Measurements from ENCODE around the gene SPDL1.
"Not testable (repeated sequence)": the region's sequence is repeated elsewhere in the genome, so short reads cannot be mapped to it uniquely, and the experiment has no call there.

SPDL1 gene

DNA sequence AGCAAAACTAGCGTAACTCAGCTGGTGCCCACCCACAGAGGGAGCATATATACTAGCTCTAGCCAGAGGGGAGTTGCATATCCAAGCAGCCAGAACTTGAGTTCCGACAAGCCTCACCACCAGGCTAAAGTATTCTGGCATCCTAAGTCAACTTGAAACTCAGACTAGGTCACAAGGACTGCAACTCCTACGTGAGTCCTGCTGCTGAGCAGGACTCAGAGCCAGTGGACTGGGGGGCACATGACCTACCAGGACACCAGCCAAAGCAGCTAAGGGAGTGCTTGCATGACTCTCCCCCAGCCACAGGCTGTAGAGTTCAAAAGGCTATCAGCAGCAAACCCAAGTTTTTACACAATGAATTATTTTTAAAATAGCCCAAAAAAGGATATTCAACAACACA, 26.1 kb downstream of the SPDL1 start:
- no peak overlapping the region for H3K27ac ChIP-seq
- ChIA-PET POLR2A (ENCODE audit: low non-redundant PET) (no interaction called here), CTCF (interaction anchor here (0.7 kb wide), 1 partner anchor 176 kb away, joined by 3 read pairs; no protein-coding TSS in a partner anchor)
- TF ChIP-seq, protein P1, sequence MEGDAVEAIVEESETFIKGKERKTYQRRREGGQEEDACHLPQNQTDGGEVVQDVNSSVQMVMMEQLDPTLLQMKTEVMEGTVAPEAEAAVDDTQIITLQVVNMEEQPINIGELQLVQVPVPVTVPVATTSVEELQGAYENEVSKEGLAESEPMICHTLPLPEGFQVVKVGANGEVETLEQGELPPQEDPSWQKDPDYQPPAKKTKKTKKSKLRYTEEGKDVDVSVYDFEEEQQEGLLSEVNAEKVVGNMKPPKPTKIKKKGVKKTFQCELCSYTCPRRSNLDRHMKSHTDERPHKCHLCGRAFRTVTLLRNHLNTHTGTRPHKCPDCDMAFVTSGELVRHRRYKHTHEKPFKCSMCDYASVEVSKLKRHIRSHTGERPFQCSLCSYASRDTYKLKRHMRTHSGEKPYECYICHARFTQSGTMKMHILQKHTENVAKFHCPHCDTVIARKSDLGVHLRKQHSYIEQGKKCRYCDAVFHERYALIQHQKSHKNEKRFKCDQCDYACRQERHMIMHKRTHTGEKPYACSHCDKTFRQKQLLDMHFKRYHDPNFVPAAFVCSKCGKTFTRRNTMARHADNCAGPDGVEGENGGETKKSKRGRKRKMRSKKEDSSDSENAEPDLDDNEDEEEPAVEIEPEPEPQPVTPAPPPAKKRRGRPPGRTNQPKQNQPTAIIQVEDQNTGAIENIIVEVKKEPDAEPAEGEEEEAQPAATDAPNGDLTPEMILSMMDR (conservative IDR thresholded peaks at IDR 0.05; ENCODE audit: low read depth): no peak
- DNase-seq (ENCODE audit: low spot score): no peak

DNA sequence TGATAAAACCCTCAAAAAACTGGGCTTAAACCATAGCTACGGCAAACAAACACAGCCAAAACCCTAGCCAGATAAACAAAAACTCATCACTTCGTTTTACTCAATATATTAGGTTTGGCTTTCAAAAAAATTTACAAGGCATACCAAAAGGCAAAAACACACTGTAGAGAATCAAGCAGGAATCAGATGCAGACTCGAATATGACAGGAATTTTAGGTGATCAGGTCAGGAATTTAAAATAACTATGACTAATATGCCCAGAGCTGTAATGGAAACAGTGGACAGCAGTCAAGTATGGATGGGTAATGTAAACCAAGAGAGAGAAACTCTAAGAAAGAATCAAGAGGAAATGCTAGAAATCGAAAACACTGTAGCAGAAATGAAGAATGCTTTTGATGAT, 27.0 kb downstream of the SPDL1 start:
- POLR2A ChIA-PET (ENCODE audit: low non-redundant PET): interaction anchor here (0.7 kb wide), 1 partner anchor 330 kb away, joined by 4 read pairs; no protein-coding TSS in a partner anchor
- TF ChIP-seq, protein P1 (conservative IDR thresholded peaks at IDR 0.05; ENCODE audit: low read depth): no peak
- no peak for DNase-seq (ENCODE audit: low spot score)
- CTCF ChIA-PET: interaction anchor here (0.6 to 0.7 kb wide), 2 partner anchors 20 to 175 kb away, joined by 3 read pairs; no protein-coding TSS in a partner anchor
- no peak overlapping the region for H3K27ac ChIP-seq

DNA sequence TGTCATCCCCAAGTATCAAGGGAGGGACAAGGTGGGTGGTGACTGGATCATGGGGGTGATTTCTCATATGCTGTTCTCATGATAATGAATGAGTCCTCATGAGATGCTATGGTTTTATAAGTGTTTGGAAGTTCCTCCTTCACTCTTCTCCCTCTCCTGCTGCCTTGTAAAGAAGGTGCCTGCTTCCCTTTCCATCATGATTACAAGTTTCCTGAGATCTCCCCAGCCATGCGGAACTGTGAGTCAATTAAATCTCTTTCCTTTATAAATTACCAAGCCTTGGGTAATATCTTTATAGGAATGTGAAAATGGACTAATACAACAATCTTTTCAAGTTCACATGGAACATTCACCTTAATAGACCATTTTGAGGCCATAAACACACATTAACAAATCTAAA, 32.0 kb downstream of the SPDL1 start:
- H3K27ac ChIP-seq: no peak overlapping the region
- ChIA-PET CTCF (no interaction called here), POLR2A (ENCODE audit: low non-redundant PET) (no interaction called here)
- DNase-seq (ENCODE audit: low spot score): no peak
- TF ChIP-seq, protein P1 (conservative IDR thresholded peaks at IDR 0.05; ENCODE audit: low read depth): no peak

DNA sequence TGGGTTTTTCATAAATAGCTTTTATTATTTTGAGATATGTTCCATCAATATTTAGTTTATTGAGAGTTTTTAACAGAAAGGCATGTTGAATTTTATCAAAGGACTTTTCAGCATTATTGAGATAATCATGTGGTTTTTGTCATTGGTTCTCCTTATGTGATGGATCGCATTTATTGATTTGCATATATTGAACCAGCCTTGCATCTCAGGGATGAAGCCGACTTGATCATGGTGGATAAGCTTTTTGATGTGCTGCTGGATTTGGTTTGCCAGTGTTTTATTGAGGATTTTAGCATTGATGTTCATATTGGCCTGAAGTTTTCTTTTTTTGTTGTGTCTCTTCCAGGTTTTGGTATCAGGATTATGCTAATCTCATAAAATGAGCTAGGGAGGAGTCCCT, 40.7 kb downstream of the SPDL1 start:
- CTCF ChIA-PET; H3K27ac ChIP-seq; POLR2A ChIA-PET (ENCODE audit: low non-redundant PET); DNase-seq (ENCODE audit: low spot score): not testable (repeated sequence)

DNA sequence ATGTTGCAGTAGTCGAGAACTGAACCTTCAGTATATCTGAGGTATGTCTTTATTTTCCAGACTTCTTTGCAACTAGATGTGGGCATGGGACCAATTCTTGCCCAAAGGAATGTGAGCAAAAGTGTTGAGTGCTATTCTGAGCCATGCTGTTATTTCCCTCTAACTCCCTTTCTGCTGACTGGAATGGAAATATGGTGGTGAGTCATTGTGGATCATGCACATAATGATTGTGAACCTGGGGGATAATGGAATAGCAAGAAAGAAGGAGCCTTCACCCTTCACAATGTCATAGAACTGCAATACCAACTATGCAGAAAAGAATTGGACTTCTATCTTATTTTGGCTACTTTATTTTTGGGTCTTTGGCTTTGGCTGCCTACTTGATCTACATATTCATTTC, 43.2 kb downstream of the SPDL1 start:
- DNase-seq (ENCODE audit: low spot score): peak; percentile 77
- TF ChIP-seq, protein P1 (conservative IDR thresholded peaks at IDR 0.05; ENCODE audit: low read depth): no peak
- ChIA-PET POLR2A (ENCODE audit: low non-redundant PET) (no interaction called here), CTCF (no interaction called here)
- no peak overlapping the region for H3K27ac ChIP-seq

DNA sequence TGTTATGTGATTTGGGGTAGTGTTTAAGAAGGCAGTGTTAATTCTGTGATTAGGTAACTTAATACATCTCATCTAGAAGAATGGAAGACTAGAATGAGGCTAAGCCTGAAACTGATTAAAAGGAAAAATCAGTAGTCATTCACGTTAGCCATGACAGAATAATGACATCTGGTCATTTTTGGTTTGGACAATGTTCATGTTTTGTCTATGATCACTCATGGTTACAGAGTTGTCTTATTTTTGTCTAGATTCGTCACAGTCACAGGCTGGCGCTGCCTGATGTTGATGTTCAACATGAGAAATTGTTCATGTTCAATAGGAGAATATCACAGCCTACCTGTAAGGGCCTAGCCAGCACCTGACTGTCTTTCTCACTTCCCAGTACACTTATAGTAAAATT, 44.0 kb downstream of the SPDL1 start:
- ChIA-PET POLR2A (ENCODE audit: low non-redundant PET) (no interaction called here), CTCF (no interaction called here)
- TF ChIP-seq, protein P1 (conservative IDR thresholded peaks at IDR 0.05; ENCODE audit: low read depth): no peak
- no peak overlapping the region for H3K27ac ChIP-seq
- DNase-seq (ENCODE audit: low spot score): no peak

DNA sequence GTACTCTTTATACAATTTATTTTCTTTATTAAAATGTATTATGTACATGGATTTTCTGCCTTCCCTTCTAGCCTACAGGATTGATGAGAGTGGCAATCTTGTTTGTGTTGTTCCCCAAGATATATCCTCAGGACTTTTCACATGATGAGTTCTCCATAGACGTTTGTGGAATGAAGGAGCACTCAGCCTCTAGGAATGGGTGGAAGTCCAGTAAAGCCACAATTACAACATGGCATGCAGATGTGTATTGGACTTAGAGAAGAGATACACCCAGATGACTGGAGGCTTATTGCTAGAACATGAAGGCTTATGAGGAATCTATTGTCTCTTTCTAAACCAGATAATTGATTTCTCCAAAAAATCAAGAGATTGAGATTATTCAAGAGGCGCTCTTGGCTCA, 45.3 kb downstream of the SPDL1 start:
- ChIA-PET POLR2A (ENCODE audit: low non-redundant PET) (no interaction called here), CTCF (no interaction called here)
- TF ChIP-seq, protein P1 (conservative IDR thresholded peaks at IDR 0.05; ENCODE audit: low read depth): no peak
- DNase-seq (ENCODE audit: low spot score): no peak
- H3K27ac ChIP-seq: no peak overlapping the region
